ENCODE measurements around the gene CYB5B.
A peak's percentile ranks its signal among the peaks of the same experiment; 100 is the strongest.
"Not testable (repeated sequence)": the region's sequence is repeated elsewhere in the genome, so short reads cannot be mapped to it uniquely, and the experiment has no call there.

The CYB5B gene

DNA sequence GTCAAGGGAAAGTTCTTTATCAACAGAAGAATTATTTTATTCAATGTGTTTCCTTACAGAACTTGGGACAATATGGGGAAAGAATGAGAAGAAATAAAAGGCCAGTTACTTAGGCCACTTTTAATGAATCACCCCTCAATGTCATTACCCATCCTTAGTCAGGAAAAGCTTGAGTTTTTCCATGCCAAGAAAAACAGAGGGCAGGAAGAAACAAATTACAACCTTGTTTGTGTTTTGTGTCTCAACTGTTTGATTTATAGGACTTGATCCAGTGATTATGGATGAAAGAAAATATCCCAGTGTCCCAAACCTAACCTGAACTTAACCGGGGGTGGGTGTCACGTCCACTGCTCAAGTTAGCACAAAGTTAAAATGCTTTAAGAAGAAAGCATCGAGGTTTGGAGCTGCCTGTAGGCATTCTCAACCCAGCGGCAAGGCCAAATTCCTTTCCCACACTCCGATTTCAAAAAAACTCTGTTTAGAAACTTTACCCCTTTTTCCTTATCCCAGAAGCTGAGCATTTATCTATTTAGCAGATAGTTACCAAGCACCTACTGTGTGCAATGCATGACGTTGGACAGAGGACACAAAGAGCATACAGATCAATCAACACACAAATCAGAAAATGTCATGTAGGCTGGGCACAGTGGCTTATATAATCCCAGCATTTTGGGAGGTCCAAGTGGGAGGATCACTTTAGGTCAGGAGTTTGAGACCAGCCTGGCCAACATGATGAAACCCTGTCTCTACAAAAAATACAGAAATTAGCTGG, 14.0 kb upstream of the CYB5B start:
- H3K4me3 ChIP-seq (ENCODE audit: low read length), result peak overlapping the region; percentile 0
- no peaks in the 10 kb centered on the region for H3K27me3 ChIP-seq (ENCODE audit: control insufficient read depth, insufficient read depth, low read length)
- no peak overlapping the region for H3K9ac ChIP-seq (ENCODE audit: low read depth, low read length)
- peaks cover 20% of the 10 kb centered on the region for H3K4me1 ChIP-seq (ENCODE audit: control insufficient read depth, insufficient read depth, low read length)
- H3K4me2 ChIP-seq (ENCODE audit: low read length), result peak overlapping the region; percentile 67
- no peaks in the 10 kb centered on the region for H3K9me3 ChIP-seq (replicated peaks; ENCODE audit: low read length)
- no peaks in the 10 kb centered on the region for H3K36me3 ChIP-seq (ENCODE audit: insufficient read depth, low read length)

DNA sequence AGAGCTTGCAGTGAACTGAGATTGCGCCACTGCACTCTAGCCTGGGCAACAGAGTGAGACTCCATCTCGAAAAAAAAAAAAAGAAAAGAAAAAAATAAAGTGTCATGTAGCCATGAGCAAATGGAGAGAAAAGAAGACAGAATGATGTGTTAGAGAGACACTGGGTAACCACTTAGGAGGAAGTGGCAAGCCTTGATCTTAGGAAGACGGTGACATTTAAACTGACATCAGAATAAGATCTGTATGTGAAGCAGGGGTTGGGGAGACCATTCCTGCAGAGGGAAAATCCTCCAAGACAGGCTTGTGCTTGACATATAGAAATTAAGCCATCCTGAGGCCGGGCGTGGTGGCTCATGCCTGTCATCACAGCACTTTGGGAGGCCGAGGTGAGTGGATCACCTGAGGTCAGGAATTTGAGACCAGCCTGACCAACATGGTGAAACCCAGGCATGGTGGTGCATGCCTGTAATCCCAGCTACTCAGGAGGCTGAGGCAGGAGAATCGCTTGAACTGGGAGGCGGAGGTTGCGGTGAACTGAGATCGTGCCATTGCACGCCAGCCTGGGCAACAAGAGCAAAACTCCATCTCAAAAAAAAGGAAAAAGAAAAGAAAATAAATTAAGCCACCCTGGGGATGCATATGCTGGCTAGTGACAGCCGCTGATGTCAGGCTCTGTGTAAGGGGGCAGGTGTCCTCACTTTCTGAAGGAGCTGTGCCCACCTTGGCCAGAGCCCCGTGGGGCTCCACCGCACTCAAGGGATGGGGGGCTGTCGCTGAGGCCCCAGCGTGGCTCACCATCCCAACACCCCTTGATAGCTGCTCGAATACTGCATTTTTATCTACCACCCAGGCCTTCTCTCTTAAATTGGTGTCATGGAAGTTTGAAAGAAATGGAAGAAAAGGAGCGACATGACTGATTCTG, 13.1 kb upstream of the CYB5B start:
- Histone ChIP-seq H3K27me3 (ENCODE audit: control insufficient read depth, insufficient read depth, low read length) (no peaks in the 10 kb centered on the region), H3K4me3 (ENCODE audit: low read length) (no peak overlapping the region), H3K9me3 (replicated peaks; ENCODE audit: low read length) (no peaks in the 10 kb centered on the region), H3K36me3 (ENCODE audit: insufficient read depth, low read length) (no peaks in the 10 kb centered on the region), H3K4me2 (ENCODE audit: low read length) (no peak overlapping the region), H3K4me1 (ENCODE audit: control insufficient read depth, insufficient read depth, low read length) (peaks cover 20% of the 10 kb centered on the region), H3K9ac (ENCODE audit: low read depth, low read length) (no peak overlapping the region)

DNA sequence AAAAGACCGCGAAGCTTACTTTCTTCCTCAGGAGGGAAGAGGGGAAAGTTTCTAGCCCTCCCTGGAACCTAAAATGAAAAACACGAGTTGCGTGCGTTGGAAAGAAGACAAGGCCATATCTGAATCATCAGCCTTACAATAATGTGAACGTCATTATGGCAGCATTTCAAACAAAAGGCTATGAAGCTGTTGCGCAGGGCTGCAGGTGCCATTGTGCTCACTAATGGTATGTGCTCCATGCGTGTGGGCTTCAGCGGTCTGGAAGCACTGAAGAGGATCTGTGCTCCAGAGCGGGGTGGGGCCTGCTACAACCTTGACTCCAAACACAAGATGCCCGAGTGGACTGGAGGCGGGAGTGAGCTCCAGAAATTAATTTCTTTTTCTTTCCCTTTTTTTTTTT, 12.1 kb upstream of the CYB5B start:
- H3K9ac ChIP-seq (ENCODE audit: low read depth, low read length), result no peak overlapping the region
- H3K4me2 ChIP-seq (ENCODE audit: low read length), result no peak overlapping the region
- H3K4me3 ChIP-seq (ENCODE audit: low read length), result no peak overlapping the region
- H3K4me1 ChIP-seq (ENCODE audit: control insufficient read depth, insufficient read depth, low read length), result peaks cover 20% of the 10 kb centered on the region
- H3K9me3 ChIP-seq (replicated peaks; ENCODE audit: low read length), result no peaks in the 10 kb centered on the region
- H3K27me3 ChIP-seq (ENCODE audit: control insufficient read depth, insufficient read depth, low read length), result no peaks in the 10 kb centered on the region
- no peaks in the 10 kb centered on the region for H3K36me3 ChIP-seq (ENCODE audit: insufficient read depth, low read length)

DNA sequence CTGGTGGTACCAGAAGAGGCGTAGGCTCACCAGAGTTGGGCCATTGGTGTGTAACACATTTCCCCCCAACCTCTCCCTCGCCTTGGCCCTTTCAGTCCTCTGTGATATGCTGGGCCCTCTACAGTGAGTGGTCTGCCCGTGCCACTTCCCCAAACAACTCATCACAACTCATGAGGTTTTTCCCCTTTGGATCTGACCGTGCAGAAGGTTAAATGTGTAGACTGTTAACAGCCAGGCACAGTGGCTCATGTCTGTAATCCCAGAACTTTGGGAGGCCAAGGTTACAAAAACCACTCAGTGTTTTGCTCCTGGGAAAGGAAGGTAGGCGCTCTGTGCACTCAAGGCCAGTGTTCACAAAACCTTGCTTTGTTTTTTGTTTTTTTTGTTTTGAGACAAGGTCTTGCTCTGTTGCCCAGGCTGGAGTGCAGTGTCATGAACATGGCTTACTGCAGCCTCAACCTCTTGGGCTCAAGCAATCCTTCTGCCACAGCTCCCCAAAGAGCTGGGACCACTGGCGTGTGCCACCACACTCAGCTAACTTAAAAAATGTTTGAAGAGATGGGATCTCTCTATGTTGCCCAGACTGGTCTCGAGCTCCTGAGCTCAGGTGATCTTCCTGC, 11.3 kb upstream of the CYB5B start:
- Histone ChIP-seq H3K4me1 (ENCODE audit: control insufficient read depth, insufficient read depth, low read length) (peaks cover 29% of the 10 kb centered on the region), H3K4me3 (ENCODE audit: low read length) (no peak overlapping the region), H3K27me3 (ENCODE audit: control insufficient read depth, insufficient read depth, low read length) (no peaks in the 10 kb centered on the region), H3K4me2 (ENCODE audit: low read length) (no peak overlapping the region), H3K9ac (ENCODE audit: low read depth, low read length) (no peak overlapping the region), H3K9me3 (replicated peaks; ENCODE audit: low read length) (no peaks in the 10 kb centered on the region), H3K36me3 (ENCODE audit: insufficient read depth, low read length) (no peaks in the 10 kb centered on the region)

DNA sequence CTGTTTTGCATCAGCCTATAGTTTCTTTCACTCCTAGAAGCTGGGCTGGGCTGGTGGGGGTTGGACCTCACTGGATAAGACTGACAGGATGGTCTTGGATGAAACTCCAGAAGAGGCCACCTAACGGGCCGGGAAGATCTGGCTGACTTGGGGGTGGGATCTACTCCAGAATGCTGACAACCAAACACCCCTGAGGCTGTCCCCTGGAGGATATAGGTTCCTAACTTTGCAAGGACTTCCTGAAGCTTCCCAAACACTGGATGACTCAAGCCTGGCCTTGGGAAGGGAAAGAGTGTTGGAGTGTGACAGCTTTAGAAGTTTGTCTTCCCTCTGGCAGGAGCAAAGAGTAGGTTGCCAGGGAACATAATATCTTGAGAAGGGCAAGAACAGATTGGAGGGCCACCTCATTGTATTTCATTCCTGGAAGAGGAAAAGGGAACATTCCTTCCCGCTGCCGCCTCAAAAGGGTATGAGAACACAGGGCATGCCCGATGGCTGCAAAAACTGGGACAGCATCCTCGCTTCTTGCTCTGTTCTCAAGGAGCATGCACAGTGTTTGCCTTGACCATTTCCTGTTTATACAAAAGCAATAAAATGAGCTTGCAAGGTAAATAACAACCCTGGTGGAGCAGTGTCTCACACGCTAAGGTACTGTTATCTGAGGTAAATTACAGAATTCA, 6.8 kb upstream of the CYB5B start:
- H3K4me3 ChIP-seq (ENCODE audit: low read length), result no peak overlapping the region
- H3K4me2 ChIP-seq (ENCODE audit: low read length), result no peak overlapping the region
- H3K27me3 ChIP-seq (ENCODE audit: control insufficient read depth, insufficient read depth, low read length), result no peaks in the 10 kb centered on the region
- peaks cover 9% of the 10 kb centered on the region for H3K4me1 ChIP-seq (ENCODE audit: control insufficient read depth, insufficient read depth, low read length)
- no peaks in the 10 kb centered on the region for H3K36me3 ChIP-seq (ENCODE audit: insufficient read depth, low read length)
- no peak overlapping the region for H3K9ac ChIP-seq (ENCODE audit: low read depth, low read length)
- no peaks in the 10 kb centered on the region for H3K9me3 ChIP-seq (replicated peaks; ENCODE audit: low read length)

DNA sequence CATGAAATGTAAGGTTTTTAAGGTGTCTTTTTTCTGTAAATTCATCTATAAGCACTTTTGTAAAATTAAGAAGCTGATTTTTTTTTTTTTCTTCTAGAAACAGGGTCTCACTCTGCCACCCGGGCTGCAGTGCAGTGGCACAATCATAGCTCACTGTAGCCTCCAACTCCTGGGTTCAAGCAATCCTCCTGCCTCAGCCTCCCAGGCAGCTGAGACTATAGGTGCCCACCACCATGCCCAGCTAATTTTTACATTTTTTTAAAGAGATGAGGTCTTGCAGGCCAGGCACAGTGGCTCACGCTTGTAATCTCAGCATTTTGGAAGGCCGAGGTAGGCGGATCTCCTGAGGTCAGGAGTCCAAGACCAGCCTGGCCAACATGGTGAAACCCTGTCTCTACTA, 4.5 kb upstream of the CYB5B start:
- H3K4me2 ChIP-seq (ENCODE audit: low read length), result no peak overlapping the region
- H3K9ac ChIP-seq (ENCODE audit: low read depth, low read length), result no peak overlapping the region
- no peak overlapping the region for H3K4me3 ChIP-seq (ENCODE audit: low read length)
- H3K9me3 ChIP-seq (replicated peaks; ENCODE audit: low read length), result no peaks in the 10 kb centered on the region
- H3K36me3 ChIP-seq (ENCODE audit: insufficient read depth, low read length), result no peaks in the 10 kb centered on the region
- no peaks in the 10 kb centered on the region for H3K27me3 ChIP-seq (ENCODE audit: control insufficient read depth, insufficient read depth, low read length)
- peaks cover 9% of the 10 kb centered on the region for H3K4me1 ChIP-seq (ENCODE audit: control insufficient read depth, insufficient read depth, low read length)

DNA sequence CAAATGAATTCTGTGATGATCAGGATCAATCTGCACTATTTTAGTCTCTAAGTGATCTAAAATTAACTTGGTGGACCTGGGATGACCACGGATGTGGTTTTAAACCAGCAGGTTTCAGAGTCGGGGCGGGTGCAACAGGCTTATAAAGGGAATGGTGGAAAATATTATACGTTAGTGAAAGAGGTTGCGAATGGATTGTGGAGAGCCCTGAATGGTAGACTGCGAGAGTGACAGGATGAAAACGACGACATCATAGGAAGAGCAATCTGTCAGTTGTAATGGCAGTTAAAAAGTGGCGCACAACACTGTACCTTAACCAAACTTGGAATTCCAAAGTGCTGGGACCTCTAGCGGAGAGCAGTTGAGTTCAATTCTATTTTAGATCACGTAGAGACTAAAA, 1.2 kb upstream of the CYB5B start:
- Histone ChIP-seq H3K27me3 (ENCODE audit: control insufficient read depth, insufficient read depth, low read length) (no peaks in the 10 kb centered on the region), H3K36me3 (ENCODE audit: insufficient read depth, low read length) (peaks cover 13% of the 10 kb centered on the region), H3K9ac (ENCODE audit: low read depth, low read length) (no peak overlapping the region), H3K4me3 (ENCODE audit: low read length) (no peak overlapping the region), H3K9me3 (replicated peaks; ENCODE audit: low read length) (no peaks in the 10 kb centered on the region), H3K4me1 (ENCODE audit: control insufficient read depth, insufficient read depth, low read length) (peaks cover 3% of the 10 kb centered on the region), H3K4me2 (ENCODE audit: low read length) (no peak overlapping the region)

DNA sequence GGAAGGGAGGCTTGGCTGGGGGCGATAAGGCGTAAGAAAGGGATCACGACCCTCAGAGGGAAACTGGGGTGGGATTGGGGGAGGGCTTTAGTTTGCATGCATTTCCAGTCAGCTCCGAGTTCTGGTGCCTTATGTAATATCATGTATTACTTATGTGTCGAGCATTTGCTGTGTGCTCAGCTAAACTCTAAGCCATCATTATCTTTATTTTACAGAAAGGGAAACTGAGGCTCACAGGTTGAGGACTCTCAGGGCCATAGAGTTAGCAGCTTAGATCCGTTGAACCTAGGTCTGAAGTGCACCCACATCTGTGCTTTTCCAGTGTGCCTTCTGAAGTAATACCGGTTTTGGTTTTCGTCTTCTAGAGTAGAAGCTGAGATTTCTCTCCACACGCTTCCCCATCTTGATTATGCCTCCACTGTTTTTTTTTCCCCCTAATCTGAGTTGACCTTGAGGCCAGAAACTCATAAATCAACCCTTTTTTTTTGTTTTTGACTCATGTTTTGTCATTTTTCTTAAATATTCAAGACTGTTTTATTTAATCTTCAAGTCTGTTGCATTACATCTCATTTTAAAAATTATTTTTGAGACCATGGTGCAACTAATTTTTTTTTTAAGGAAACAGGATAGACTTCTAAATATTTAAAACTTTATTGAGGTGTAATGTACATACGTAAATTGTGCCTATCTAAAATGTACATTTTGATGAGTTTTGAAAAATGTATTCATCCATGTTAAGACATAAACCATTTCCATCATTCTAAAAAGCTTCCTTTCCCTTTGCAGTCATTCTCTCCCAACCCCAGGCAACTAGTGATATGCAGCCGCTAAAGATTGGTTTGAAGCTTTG, 741 bp downstream of the CYB5B start:
- no peaks in the 10 kb centered on the region for H3K9me3 ChIP-seq (replicated peaks; ENCODE audit: low read length)
- peaks cover 26% of the 10 kb centered on the region for H3K36me3 ChIP-seq (ENCODE audit: insufficient read depth, low read length)
- peak overlapping the region; percentile 87 for H3K4me3 ChIP-seq (ENCODE audit: low read length)
- no peaks in the 10 kb centered on the region for H3K27me3 ChIP-seq (ENCODE audit: control insufficient read depth, insufficient read depth, low read length)
- peak overlapping the region; percentile 88 for H3K9ac ChIP-seq (ENCODE audit: low read depth, low read length)
- peaks cover 3% of the 10 kb centered on the region for H3K4me1 ChIP-seq (ENCODE audit: control insufficient read depth, insufficient read depth, low read length)
- H3K4me2 ChIP-seq (ENCODE audit: low read length), result peak overlapping the region; percentile 82

DNA sequence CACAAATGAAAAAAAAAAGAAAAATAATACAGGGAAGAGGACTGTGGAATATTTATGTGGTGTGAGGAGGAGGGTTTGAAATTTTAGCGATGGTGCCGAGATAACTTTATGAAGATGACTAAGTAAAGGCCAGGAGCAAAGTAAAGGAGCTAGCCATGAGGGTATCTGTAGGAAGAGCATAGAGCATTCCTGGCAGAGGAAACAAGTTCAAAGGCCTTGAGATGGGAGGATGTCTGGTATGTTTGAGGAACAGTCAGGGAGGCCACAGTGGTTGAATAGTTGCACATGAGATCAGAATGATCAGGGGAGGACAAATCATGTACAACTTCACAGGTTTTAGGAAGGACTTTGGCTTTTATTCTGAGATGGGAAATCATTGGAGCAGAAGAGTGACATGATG, 4.2 kb downstream of the CYB5B start:
- H3K9ac ChIP-seq (ENCODE audit: low read depth, low read length), result no peak overlapping the region
- no peaks in the 10 kb centered on the region for H3K27me3 ChIP-seq (ENCODE audit: control insufficient read depth, insufficient read depth, low read length)
- H3K4me3 ChIP-seq (ENCODE audit: low read length), result no peak overlapping the region
- H3K9me3 ChIP-seq (replicated peaks; ENCODE audit: low read length), result no peaks in the 10 kb centered on the region
- H3K4me2 ChIP-seq (ENCODE audit: low read length), result no peak overlapping the region
- peaks cover 42% of the 10 kb centered on the region for H3K36me3 ChIP-seq (ENCODE audit: insufficient read depth, low read length)
- peaks cover 3% of the 10 kb centered on the region for H3K4me1 ChIP-seq (ENCODE audit: control insufficient read depth, insufficient read depth, low read length)

DNA sequence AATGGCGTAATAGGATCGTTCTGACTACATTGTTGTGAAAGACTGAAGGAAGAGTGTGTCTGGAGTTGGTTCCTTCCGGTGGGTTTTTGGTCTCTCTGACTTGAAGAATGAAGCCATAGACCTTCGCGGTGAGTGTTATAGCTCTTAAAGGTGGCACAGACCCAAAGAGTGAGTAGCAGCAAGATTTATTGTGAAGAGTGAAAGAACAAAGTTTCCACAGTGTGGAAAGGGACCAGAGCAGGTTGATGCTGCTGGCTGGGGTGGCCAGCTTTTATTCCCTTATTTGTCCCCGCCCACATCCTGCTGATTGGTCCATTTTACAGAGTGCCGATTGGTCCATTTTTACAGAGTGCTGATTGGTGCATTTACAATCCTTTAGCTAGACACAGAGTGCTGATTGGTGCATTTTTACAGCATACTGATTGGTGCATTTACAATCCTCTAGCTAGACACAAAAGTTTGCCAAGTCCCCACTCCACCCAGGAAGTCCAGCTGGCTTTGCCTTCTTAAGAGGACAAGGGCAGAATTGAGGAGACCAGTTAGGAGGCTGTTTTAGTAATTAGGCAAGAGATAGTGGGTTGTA, 4.7 kb downstream of the CYB5B start:
- not testable (repeated sequence) for H3K27me3 ChIP-seq (ENCODE audit: control insufficient read depth, insufficient read depth, low read length); H3K9ac ChIP-seq (ENCODE audit: low read depth, low read length); H3K9me3 ChIP-seq (replicated peaks; ENCODE audit: low read length); H3K4me3 ChIP-seq (ENCODE audit: low read length); H3K4me2 ChIP-seq (ENCODE audit: low read length); H3K4me1 ChIP-seq (ENCODE audit: control insufficient read depth, insufficient read depth, low read length)
- H3K36me3 ChIP-seq (ENCODE audit: insufficient read depth, low read length), result peaks cover 42% of the 10 kb centered on the region
